LoVo (cell line): ENCODE measurements around the gene SLC12A9.
"Not testable (repeated sequence)": the region's sequence is repeated elsewhere in the genome, so short reads cannot be mapped to it uniquely, and the experiment has no call there.

Experiments
- DNase-seq: peaks from one replicate; pipeline ENCODE4 v3.0.0-alpha.2; 2016; ENCODE audit warnings: low spot score

The SLC12A9 gene

DNA sequence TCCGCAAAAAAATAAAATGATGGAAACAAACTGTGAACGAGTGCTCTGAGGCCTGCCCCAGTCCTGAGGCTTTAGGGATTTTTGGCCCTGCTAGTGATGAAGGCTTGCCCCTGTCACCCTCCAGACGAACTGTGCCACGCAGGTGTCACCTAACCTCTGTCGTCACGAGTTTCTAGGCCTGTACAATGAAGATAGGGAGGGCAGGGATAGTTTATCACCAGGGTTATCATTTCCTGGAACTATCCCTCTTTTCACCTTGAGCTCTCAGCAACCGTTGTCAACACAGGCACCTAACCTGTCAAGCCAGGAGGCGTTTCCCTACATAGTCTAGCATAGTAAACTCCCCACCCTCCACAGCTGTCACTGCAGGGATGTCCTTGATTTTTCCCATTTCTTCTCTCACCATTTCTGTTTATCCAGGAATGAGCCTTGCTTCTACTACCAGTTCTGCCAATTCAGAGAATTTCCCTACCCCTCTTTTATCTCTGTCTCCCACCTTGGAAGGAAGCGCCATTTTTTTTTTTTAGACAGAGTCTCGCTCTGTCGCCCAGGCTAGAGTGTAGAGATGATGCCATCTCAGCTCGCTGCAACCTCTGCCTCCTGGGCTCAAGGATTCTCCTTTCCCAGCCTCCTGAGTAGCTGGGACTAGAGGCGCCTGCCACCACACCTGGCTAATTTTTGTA, 45.4 kb downstream of the SLC12A9 start:
- no peak for DNase-seq

DNA sequence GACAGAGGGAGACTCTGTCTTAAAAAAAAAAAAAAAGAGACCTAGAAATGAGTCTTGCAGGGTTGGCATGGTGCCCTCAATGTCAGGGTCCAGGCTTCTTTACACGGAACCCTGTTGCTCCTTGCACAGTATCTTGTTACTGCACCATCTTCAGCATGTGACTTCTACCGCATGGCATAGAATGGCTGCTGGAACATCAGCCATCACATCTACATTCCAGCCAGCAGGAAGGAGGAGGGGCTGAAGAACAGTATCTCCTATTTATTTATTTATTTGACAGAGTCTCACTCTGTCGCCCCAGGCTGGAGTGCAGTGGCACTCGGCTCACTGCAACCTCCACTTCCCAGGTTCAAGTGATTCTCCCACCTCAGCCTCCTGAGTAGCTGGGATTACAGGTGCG, 46.9 kb downstream of the SLC12A9 start:
- no peak for DNase-seq

DNA sequence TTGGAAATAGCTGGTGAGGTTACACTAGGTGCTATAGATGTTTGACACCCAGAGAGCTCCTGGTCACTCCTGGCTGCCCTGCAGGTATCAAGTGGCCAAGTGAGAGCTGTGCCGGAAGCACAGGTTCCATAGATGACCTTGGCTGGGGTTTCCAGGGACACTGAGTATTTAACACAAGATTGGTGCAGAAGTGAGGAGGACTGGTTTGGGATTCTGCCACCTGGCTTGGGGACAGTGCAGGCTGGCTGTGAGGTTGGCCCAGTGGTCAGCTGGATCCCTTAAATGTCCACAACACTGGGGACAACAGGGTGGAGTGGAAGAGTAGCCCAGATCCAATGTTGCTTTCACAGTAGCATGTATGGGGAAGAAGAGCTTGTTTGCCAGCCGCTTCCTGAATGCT, 48.5 kb downstream of the SLC12A9 start:
- no peak for DNase-seq

DNA sequence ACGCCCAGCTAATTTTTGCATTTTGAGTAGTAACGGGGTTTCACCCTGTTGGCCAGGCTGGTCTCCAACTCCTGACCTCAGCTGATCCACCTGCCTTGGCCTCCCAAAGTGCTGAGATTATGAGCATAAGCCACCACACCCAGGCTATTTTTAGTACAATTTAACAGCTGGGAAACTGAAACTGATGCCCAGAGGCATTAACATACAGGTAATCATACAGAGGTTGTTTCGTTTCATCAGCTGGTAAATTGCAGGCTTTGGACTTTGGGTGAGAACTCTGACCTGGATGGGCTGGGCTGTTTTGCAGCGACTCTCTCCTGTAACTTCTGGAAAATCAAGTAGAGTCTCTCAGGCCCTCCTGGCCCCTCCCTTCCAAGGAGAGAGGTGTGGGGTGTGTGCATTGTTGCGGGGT, 49.4 kb downstream of the SLC12A9 start:
- DNase-seq = peak; percentile 68

DNA sequence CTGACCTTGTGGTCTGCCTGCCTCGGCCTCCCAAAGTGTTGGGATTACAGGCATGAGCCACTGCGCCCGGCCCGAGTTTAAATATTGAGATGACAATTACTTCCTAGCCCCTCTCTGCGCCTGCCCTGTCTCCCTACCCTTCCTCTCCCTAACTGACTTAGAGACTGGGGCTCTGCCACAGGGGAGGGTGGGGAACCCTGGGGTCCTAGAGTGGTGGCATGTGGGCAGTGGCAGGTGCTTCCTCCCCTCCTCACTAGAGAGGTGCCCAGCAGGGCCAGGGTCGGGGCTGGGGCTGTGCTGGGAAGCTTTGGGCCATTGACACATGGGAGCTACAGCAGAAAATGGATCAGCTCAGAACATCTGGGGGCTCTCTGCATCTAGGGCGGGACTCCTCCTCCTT, 50.1 kb downstream of the SLC12A9 start:
- DNase-seq = no peak

DNA sequence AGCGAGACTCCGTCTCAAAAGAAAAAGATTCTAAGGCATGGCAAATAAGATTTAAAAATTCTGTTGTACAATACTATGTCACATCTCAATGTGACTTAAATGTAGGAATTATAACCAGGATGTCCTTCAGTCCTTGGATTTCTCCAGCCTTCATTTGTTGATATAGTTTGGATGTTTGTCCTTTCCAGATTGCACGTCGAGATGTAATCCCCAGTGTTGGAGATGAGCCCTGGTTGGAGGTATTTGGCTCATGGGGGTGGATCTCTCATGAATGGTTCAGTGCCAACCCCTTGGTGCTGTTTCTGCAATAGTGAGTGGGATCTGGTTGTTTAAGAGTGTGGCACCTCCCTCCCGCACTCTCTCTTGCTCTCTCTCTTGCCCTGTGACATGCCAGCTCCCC, 56.0 kb downstream of the SLC12A9 start:
- DNase-seq = no peak

DNA sequence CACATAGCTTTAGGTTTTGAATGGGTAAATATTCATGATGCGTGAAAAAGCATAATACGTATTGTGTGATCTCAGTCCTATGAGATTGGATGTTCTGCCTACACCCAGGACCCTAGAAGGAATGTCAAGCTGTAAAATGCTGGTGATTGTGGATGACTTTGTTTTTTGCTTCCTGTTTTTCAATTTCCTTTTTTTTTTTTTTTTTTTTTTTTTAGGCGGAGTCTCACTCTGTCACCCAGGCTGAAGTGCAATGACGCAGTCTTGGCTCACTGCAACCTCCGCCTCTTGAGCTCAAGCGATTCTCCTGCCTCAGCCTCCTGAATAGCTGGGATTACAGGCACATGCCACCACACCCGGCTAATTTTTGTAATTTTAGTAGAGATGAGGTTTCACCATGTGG, 57.9 kb downstream of the SLC12A9 start:
- DNase-seq = not testable (repeated sequence)

DNA sequence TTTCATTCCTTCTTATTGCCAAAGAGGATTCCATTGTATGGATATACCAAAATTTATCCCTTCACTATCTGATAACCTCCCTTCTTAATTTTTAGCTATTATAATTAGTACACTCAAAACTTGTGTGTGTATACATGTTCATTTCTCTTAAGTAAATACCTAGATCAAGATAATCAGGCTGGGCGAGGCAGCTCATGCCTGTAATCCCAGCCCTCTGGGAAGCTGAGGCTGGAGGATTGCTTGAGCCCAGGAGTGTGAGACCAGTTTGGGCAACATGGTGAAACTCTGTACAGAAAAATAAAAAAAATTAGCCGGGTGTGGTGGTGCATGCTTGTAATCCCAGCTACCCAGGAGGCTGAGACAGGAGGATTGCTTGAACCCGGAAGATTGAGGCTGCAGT, 59.0 kb downstream of the SLC12A9 start:
- no peak for DNase-seq

DNA sequence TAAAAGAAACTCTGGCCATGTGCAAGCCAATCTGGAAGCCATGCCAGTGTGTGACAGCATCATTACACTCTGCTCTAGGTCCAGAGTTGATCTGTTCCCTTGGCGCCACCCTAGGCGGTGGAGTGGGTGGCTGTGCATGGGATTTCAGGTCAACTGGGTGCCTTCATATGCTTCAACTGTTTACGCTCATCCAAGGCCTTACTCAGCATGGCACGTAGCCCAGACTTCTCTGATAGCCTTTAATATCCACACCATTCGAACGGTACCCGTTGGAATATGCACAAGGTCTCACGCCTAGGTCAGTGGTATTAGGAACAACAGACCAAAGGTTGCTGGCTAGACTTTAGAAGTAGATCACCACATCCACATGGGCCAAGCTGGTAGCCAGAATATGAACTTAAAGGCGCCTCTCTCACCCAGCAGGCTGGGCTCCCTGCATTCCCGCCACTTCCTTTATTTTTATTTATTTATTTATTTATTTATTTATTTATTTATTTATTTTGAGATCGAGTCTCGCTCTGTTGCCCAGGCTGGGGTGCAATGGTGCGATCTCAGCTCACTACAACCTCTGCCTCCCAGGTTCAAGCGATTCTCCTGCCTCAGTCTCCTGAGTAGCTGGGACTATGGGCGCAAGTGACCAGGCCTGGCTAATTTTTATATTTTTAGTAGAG, 61.8 kb downstream of the SLC12A9 start:
- DNase-seq = no peak

DNA sequence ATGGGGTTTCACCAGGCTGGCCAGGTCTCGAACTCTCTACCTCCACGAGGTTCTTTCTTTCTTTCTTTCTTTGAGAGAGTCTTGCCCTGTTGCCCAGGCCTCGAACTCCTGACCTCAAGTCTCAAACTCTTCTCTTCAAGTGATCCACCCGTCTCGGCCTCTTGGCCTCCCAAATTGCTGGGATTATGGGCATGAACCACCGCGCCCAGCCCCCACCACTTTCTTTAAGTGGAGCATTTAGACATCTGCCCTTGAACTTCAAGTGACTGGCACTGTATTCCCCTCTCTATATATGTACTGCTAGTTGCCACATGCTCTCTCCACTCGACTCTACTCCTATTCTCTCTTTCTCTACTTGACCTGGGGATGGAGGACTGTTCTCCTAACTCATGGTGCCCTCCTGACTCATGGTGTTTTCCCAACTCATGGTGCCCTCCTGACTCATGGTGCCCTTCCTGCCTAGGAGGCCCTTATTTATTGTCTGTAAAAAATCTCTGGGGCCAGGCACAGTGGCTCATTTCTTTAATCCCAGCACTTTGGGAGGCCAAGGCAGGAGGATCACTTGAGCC, 62.5 kb downstream of the SLC12A9 start:
- DNase-seq = no peak
